ENCODE measurements around the gene SPACA9. TPM values are rescaled to one million over a fixed set of nuclear protein-coding genes. Genes with fewer than 3 reads are reported as not detected.

The SPACA9 gene
- 1 to 10 TPM in 1 of 2 donors, under 1 TPM in 1; 0.71 to 1.0 TPM for total RNA-seq

DNA sequence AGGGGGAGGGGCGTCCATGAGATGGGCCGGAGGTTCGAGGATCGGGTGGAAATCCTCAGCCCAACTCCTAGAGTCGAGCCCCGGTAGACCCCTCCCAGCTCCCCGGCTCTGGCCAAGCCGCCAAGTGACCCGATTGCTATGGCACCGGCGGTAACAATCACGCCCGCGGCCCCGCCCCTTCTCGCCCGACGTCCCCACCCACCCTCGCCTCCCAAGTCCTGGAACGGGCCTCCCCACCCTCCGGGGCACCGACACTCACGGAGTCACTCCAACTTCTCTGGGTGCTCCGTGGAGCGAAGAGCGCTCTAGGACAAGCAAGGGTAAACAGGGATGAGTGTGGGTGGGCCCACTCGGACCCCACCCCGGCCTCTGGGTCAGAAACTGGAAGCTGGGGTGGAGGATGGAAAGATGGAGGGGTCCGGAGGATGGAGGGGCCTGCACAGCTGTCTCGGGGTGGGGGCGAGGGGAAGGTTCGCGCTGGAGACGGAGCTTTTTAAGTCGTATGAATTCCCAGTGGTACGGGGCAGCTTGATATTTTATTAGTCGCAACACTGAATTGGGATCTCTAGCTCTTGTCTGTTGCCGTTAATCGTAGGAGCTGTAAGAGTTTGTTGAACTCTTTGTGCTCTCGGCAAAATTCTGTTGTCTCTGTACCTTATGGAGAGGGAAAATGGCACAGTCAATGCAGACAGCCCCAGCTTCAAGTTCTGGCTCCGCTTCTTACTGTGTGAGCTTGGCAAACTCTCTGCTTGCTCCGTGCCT, at the start of gene SPACA9:
TSS of gene SPACA9 (plus strand) at position 204 of the 762 bp plus-strand sequence. CDS start 5,050 bp downstream, outside the sequence.
- Mint-ChIP-seq H3K4me1 (ENCODE audit: low read depth in 2 of 2) (peaks cover 11 to 14% of the 10 kb centered on the region in 2 donors), H3K4me3 (peak within 1 kb of the TSS; percentile 87), H3K27me3 (no peaks in the 10 kb centered on the region), H3K36me3 (no peaks in the 10 kb centered on the region), H3K9me3 (no peaks in the 10 kb centered on the region), H3K27ac (peak within 1 kb of the TSS; percentile 45 to 84)
- DNase-seq (ENCODE audit: low spot score) (no peak), ATAC-seq (peak in 1 of 2 donors; percentile 29)

DNA sequence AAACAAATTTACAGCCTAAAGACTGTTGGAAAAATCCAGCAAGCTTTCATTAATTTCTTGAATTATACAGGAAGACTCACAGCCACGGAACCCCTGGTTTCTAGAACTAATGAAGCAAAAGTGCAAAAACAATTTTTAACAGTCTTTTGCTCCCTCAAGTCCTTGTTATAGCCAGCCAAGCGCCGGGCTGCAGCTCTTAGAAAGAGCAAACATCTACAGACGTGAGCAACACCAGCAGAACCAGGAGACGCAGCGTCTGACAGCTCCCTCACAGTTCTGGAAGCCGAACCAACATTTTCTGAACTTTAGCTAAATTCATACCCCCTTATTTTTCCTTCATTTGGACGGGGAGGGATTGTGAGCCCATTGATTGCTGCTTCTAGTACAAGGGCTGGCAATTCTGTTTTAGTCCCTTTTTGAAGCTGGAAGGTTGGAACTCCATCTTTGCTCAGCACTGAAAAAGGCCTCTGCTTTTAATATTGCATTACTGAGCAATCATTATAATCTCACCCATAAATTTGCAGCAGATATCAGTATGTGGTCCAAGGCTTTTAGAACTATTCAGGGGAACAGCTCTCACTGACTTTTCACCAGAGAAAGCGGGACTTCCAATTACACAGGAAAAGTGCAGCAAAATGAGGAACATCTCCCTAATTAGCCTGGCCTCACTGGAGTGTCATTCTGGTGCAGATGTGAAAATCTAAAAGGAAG, 46.4 kb upstream of the SPACA9 start:
- Mint-ChIP-seq H3K4me1 (ENCODE audit: low read depth in 2 of 2) (no peaks in the 10 kb centered on the region), H3K4me3 (no peak overlapping the region), H3K36me3 (no peaks in the 10 kb centered on the region), H3K9me3 (no peaks in the 10 kb centered on the region), H3K27ac (no peak overlapping the region), H3K27me3 (peaks cover 4 to 18% of the 10 kb centered on the region in 2 donors)
- ATAC-seq (no peak), DNase-seq (ENCODE audit: low spot score) (no peak)

DNA sequence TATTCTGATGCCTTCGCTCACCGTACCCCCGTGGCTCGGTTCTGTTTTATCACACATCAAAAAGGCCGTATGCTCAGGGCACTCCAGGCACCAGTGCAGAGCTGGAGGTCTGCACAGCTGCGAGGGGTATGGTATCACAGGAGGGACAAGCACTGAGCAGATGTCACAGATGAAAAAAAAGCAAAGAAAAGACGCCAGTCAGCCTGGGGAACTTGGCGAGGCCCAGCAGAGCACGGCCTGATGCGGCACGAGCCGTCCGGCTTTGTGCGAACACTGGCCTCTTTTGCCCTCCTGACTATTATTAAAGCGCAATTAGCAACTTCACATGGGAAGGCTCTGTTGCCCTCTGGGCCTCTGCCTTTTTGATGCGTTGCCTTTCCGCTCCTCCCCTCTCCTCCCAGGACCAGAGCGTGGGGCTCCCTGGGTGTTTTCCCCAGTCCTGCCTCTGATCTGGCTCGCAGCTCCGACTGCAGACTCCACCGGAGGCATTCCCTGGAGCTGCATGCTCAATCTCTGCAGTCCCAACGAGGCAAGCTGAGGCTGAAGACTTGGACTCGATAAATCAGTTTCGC, 45.1 kb upstream of the SPACA9 start:
- peaks cover 0 to 19% of the 10 kb centered on the region in 2 donors for H3K27me3 Mint-ChIP-seq
- no peak overlapping the region for H3K27ac Mint-ChIP-seq
- H3K4me1 Mint-ChIP-seq (ENCODE audit: low read depth in 2 of 2), result no peaks in the 10 kb centered on the region
- H3K4me3 Mint-ChIP-seq, result no peak overlapping the region
- H3K36me3 Mint-ChIP-seq, result no peaks in the 10 kb centered on the region
- no peaks in the 10 kb centered on the region for H3K9me3 Mint-ChIP-seq
- DNase-seq (ENCODE audit: low spot score) (no peak), ATAC-seq (no peak)

DNA sequence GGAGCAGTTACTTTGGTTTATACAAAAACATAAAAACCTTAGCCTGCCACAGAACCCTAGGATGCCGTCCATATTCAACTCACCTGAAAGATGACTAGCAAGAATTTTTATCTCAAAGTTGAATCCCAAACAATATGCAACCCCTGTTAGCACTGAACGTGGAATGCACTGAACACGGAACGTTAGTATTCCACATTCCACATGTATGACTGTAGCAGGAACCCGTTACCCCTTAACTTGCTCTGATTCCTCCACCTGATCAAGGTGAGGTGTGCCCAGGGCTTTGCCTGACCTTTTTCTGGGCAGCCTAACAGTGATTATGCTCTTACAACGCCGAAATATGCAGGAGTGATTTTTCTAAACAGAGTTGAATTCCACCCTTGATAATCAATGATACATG, 44.4 kb upstream of the SPACA9 start:
- H3K36me3 Mint-ChIP-seq, result no peaks in the 10 kb centered on the region
- ATAC-seq (no peak), DNase-seq (ENCODE audit: low spot score) (no peak)

DNA sequence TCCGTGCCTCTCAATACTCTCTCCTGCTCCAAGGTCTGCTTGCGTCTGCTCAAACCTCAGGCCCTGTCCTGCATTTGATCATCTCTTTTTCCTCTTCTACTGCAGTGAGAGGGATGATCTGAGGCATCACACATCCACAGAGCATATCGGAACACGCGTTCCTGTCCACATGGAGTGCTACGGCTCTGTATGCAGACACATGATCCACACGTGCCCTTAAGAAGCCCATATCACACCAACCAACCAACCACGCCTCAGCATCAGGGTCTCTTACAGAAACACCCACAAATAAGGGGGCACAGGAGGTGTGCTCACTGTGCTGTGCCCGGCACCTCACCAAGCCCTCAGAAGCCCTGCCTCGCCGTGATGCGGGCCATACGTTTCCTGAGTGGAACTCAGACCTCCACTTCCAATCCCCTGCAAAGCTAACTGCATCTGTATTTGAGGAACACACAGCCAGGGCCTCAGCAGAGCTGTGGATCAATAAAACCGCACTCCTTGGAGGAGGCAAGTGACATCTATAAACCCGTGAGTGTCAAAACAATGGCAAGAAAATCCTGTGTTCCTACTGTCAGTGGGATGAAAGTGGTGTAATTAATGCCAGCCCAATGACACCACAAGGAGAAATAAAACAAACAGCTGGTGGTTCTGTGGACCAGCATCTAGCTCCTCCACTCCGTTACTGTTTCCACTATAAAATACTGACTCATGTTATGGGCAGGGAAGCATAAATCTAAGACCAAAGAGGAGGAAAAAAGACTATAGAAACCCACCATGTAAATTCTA, 41.0 kb upstream of the SPACA9 start:
- no peaks in the 10 kb centered on the region for H3K9me3 Mint-ChIP-seq
- DNase-seq (ENCODE audit: low spot score) (no peak), ATAC-seq (no peak)
- no peak overlapping the region for H3K4me3 Mint-ChIP-seq
- no peaks in the 10 kb centered on the region for H3K36me3 Mint-ChIP-seq
- no peak overlapping the region for H3K27ac Mint-ChIP-seq
- peaks cover 0 to 10% of the 10 kb centered on the region in 2 donors for H3K27me3 Mint-ChIP-seq
- H3K4me1 Mint-ChIP-seq (ENCODE audit: low read depth in 2 of 2), result no peaks in the 10 kb centered on the region

More for the DNA sequence above, 44.4 kb upstream of the SPACA9 start:
- no peak overlapping the region for H3K27ac Mint-ChIP-seq
- H3K9me3 Mint-ChIP-seq, result no peaks in the 10 kb centered on the region
- no peak overlapping the region for H3K4me3 Mint-ChIP-seq
- H3K4me1 Mint-ChIP-seq (ENCODE audit: low read depth in 2 of 2), result no peaks in the 10 kb centered on the region
- H3K27me3 Mint-ChIP-seq, result peaks cover 0 to 19% of the 10 kb centered on the region in 2 donors

DNA sequence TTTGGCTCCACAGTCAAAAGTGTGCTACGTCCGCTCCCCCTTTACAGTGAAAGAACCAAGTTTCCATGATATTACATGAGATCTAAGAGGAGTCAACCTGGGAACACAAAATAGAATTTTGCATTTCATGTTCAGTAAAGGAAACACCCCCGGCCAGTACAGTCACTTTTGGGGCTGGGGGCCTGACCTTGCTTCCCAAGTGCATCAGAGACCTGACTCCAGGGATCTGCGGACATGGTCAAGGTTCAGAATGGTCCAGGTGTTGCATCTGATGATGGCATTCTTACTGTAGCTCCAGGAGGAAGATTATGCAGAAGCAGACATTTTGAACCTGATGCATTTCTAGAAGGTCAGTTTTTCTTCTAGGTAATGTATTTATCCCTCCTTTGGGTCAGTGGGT, 40.4 kb upstream of the SPACA9 start:
- H3K9me3 Mint-ChIP-seq, result no peaks in the 10 kb centered on the region
- peaks cover 0 to 10% of the 10 kb centered on the region in 2 donors for H3K27me3 Mint-ChIP-seq
- ATAC-seq (no peak), DNase-seq (ENCODE audit: low spot score) (no peak)
- no peaks in the 10 kb centered on the region for H3K36me3 Mint-ChIP-seq
- no peak overlapping the region for H3K27ac Mint-ChIP-seq
- no peak overlapping the region for H3K4me3 Mint-ChIP-seq
- H3K4me1 Mint-ChIP-seq (ENCODE audit: low read depth in 2 of 2), result no peaks in the 10 kb centered on the region

DNA sequence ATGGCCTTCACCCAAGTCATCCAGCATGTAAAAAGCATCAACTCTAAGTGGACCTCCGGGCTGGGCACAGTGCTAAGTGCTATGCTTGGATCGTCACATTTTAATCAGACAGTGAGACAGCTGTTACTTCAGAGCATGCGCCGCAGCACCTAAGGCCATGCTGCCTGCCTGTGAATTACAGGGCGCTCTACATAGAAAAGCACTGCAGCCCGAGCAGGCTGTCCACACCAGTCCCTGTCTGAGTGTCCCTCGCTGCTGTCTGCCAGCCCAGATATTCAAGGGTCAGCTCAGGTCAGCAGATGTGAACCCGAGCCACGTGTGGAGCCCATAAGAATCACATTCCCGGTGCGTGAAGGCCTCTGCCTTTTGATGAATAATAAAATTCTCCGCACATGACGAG, 37.7 kb upstream of the SPACA9 start:
- Mint-ChIP-seq H3K4me1 (ENCODE audit: low read depth in 2 of 2) (no peaks in the 10 kb centered on the region), H3K4me3 (no peak overlapping the region), H3K36me3 (no peaks in the 10 kb centered on the region), H3K27me3 (peaks cover 0 to 10% of the 10 kb centered on the region in 2 donors), H3K27ac (no peak overlapping the region), H3K9me3 (no peaks in the 10 kb centered on the region)
- DNase-seq (ENCODE audit: low spot score) (no peak), ATAC-seq (no peak)

DNA sequence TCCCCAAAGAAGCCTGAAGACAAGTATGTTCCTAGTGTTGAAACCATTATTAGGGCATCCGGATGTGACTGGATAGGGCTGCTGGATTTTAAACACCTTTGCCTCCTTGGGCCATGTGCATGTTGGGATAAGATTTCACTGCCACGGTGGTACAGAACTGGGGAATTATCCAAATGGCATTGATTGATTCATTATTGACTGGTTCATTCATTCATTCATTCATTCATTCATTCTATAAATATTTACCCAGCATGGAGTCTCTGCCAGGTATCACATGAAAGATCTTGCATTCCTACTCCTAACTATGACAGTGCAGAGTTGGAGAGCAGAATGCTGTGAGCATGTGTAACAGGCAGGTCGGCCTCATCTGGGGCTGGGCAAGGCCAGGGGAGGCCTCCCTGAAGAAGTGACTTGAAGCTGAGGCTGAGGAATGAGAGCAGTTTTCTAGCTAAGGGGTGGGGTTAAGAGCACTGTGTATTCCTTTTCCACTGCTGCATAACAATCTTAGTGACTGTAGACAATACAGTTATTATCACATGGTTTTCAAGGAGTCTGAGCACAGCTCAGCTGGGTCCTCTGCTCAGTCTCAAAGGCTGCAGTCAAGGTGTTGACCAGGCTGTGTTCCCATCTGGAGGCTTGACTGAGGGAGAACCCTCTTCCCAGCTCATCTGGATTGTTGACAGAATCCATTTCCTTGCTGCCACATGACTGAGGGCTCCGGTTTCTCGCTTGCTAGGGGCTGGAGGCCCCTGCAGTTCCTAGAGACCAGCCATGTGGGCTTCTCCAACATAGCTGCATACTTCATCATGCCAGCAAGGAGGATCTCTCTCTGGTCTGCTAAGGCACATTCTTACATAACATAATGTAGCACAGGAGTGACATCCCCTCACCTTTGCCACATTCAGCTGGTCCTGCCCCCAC, 36.3 kb upstream of the SPACA9 start:
- Mint-ChIP-seq H3K4me3 (no peak overlapping the region), H3K36me3 (no peaks in the 10 kb centered on the region), H3K9me3 (no peaks in the 10 kb centered on the region), H3K27ac (no peak overlapping the region), H3K27me3 (peaks cover 0 to 8% of the 10 kb centered on the region in 2 donors), H3K4me1 (ENCODE audit: low read depth in 2 of 2) (no peaks in the 10 kb centered on the region)
- no peak for ATAC-seq
- no peak for DNase-seq (ENCODE audit: low spot score)

DNA sequence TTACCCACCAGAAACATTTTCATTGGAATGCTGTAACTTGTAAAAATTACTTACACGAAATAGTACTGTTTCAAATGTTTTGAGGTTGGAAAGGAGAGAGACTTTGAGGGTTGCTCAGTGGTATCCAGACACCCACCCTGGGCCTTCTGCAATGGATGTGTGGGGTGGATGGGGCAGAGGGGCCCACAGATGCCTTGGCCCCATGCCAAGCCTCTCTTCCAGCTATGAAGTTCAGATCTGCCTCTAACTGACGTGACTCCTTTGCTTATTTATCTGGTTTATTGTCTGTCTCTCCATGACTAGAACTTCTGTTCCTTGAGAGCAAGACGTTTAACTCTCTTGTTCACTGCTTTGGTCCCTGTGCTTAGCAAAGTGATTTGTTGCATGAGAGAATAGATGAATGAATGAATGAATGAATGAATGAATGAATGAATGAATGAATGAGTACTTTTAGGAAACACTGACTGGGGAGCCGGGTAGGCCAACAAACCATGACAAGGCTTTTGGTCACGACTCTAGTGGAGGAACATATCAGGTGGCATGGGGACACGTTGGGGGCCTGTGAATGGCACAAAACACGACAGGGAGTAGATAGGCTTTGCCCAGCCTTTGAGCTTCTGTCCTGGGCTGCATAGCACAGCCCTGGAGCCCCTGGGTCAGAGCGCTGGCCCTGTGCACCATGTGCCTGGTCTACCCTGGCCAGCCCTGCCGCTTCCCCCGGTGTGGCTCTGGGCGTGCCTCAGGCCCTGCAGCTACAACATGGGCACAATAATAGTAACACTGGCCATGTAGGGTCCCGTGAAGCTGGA, 32.4 kb upstream of the SPACA9 start:
- Mint-ChIP-seq H3K36me3 (no peaks in the 10 kb centered on the region), H3K4me3 (no peak overlapping the region), H3K9me3 (no peaks in the 10 kb centered on the region), H3K27me3 (peaks cover 0 to under 1% of the 10 kb centered on the region in 2 donors), H3K27ac (no peak overlapping the region), H3K4me1 (ENCODE audit: low read depth in 2 of 2) (no peaks in the 10 kb centered on the region)
- no peak for DNase-seq (ENCODE audit: low spot score)
- peak in 1 of 2 donors; percentile 40 for ATAC-seq

DNA sequence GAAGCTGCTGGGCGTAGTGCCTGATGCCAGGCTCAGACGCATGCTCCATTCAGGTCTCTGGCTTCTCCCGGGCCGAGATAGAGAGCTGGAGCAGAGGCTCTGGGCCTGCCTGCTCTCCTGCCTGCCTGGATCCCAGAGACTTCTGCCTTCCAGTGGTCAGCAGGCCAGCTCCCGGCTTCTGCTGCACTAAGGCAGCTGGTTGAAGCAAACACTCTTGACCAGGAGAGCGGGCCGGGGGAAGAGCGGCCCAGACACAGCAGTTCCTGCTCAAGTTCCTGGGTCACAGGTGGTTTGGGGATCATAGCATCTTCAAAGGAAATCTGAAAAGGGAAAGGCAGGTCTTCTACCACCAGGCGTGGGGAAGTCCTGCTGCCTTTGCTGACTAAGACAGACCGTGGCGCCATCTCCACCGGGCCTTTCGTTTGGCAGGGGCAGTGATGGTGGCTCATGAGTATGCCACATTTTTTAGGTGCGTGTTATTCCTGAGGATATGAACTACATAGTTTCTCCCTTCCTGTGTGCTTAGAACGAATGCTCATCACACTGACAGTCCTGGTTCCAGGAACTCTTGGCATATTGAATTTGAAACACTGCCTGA, 31.7 kb upstream of the SPACA9 start:
- H3K36me3 Mint-ChIP-seq, result no peaks in the 10 kb centered on the region

DNA sequence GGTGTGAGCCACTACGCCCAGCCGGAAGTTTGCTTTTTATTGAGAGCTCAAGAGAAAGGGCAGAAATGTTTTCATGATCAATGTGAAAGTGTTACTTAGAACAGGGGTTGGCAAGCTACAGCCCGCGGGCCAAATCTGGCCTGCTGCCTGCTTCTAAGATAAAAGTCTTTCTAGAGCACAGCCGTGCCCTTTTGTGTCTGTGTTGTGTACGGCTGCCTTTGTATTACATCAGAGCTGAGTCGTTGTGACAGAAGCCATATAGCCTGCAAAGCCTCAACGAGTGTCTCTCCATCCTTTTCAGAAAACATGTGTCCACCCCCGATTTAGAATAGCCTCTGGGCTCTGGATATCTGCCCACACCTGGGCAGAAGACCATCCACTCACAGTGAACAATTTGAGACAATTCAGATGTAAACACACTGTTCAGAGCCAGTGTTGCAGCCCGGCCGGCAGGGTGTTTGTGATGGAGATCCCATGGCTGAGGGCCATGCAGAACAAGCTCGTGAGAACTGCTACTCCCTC, 29.5 kb upstream of the SPACA9 start:
- no peak for DNase-seq (ENCODE audit: low spot score)

More for the DNA sequence above, 31.7 kb upstream of the SPACA9 start:
- Mint-ChIP-seq H3K27ac (no peak overlapping the region), H3K27me3 (peaks cover 0 to 7% of the 10 kb centered on the region in 2 donors), H3K4me3 (no peak overlapping the region), H3K9me3 (no peaks in the 10 kb centered on the region), H3K4me1 (ENCODE audit: low read depth in 2 of 2) (no peaks in the 10 kb centered on the region)
- DNase-seq (ENCODE audit: low spot score), result no peak
- no peak for ATAC-seq

DNA sequence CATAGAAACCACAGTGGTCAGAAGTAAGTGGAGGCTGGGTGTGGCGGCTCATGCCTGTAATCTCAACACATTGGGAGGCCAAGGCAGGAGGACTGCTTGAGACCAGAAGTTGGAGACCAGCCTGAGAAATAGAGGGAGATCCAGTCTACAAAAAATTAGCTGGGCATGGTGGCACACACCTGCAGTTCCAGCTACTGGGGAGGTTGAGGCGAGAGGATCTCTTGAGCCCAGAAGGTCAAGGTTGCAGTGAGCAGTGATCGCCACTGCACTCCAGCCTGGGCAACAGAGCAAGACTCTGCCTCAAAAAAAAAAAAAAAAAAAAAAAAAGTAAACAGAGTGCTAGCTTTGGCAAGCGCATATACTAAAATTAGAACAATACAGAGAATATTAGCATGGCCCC, 25.2 kb upstream of the SPACA9 start:
- peaks cover 0 to 5% of the 10 kb centered on the region in 2 donors for H3K4me1 Mint-ChIP-seq (ENCODE audit: low read depth in 2 of 2)
- no peak overlapping the region for H3K27ac Mint-ChIP-seq
- no peak overlapping the region for H3K4me3 Mint-ChIP-seq
- H3K9me3 Mint-ChIP-seq, result no peaks in the 10 kb centered on the region
- DNase-seq (ENCODE audit: low spot score), result no peak
- ATAC-seq, result no peak
- peaks cover 0 to 19% of the 10 kb centered on the region in 2 donors for H3K27me3 Mint-ChIP-seq
- H3K36me3 Mint-ChIP-seq, result no peaks in the 10 kb centered on the region

More for the DNA sequence above, 29.5 kb upstream of the SPACA9 start:
- Mint-ChIP-seq H3K27ac (no peak overlapping the region), H3K4me1 (ENCODE audit: low read depth in 2 of 2) (no peaks in the 10 kb centered on the region), H3K36me3 (no peaks in the 10 kb centered on the region), H3K9me3 (no peaks in the 10 kb centered on the region), H3K4me3 (no peak overlapping the region), H3K27me3 (peaks cover 0 to 7% of the 10 kb centered on the region in 2 donors)
- no peak for ATAC-seq

All from natural killer cell treated with Interleukin-12 subunit alpha and Interleukin-12 subunit beta and Interleukin-15 and Interleukin-18, amount 100 ng/mL, for 72 hours (primary cell).